Inferior parietal cortex (tissue), 1 donor: ENCODE measurements around the gene CELSR3.

Experiments
- DNase-seq: peaks from one replicate; pipeline ENCODE4 v3.0.0-alpha.2; 2016; ENCODE audit errors: extremely low spot score

Gene CELSR3

GRCh38 chr3:48634661-48635221 lies 27.9 kb downstream of the CELSR3 start:
- peak; percentile 15 for DNase-seq

GRCh38 chr3:48633743-48634142 lies 28.9 kb downstream of the CELSR3 start:
- no peak for DNase-seq

GRCh38 chr3:48633256-48633655 lies 29.4 kb downstream of the CELSR3 start:
- DNase-seq, result no peak

GRCh38 chr3:48631516-48632448 lies 30.9 kb downstream of the CELSR3 start:
- no peak for DNase-seq

- no peak for DNase-seq
Measured at GRCh38 chr3:48630833-48631232, 31.9 kb downstream of the CELSR3 start.

- DNase-seq, result no peak
Measured at GRCh38 chr3:48630407-48630806, 32.3 kb downstream of the CELSR3 start.

- DNase-seq, result no peak
Measured at GRCh38 chr3:48629894-48630293, 32.8 kb downstream of the CELSR3 start.

- no peak for DNase-seq
Measured at GRCh38 chr3:48628277-48629017, 34.2 kb downstream of the CELSR3 start.

GRCh38 chr3:48625600-48625999 lies 37.1 kb downstream of the CELSR3 start:
- DNase-seq, result no peak

- no peak for DNase-seq
Measured at GRCh38 chr3:48624767-48625166, 37.9 kb downstream of the CELSR3 start.

GRCh38 chr3:48623851-48624547 lies 38.7 kb downstream of the CELSR3 start:
- DNase-seq, result no peak

- no peak for DNase-seq
Measured at GRCh38 chr3:48621461-48621869, 41.2 kb downstream of the CELSR3 start, which contains the start of gene TMEM89. Gene TMEM89, minus strand, starts transcription at chr3:48621769. Its CDS starts 13 bp downstream, at chr3:48621756.

- DNase-seq, result no peak
Measured at GRCh38 chr3:48619541-48620524, 42.9 kb downstream of the CELSR3 start.

- DNase-seq, result no peak
Measured at GRCh38 chr3:48617559-48617958, 45.1 kb downstream of the CELSR3 start.

GRCh38 chr3:48614044-48614443 lies 48.6 kb downstream of the CELSR3 start:
- DNase-seq, result no peak

GRCh38 chr3:48612309-48612708 lies 50.4 kb downstream of the CELSR3 start:
- no peak for DNase-seq

GRCh38 chr3:48609088-48610005 lies 53.3 kb downstream of the CELSR3 start, which contains the start of gene UQCRC1:
Gene UQCRC1, minus strand, starts transcription at chr3:48609646. Its CDS starts 26 bp downstream, at chr3:48609620.
- peak; percentile 93 for DNase-seq

- no peak for DNase-seq
Measured at GRCh38 chr3:48607519-48607918, 55.2 kb downstream of the CELSR3 start.

GRCh38 chr3:48601622-48601994 lies 61.1 kb downstream of the CELSR3 start:
- DNase-seq, result peak; percentile 27
